DLD1 (cell line): ENCODE measurements around the gene ICOSLG.
"Not testable (repeated sequence)": the region's sequence is repeated elsewhere in the genome, so short reads cannot be mapped to it uniquely, and the experiment has no call there.

Source experiments
- in situ Hi-C: cut with HindIII; loops from 2 replicates; pipeline ENCODE4 v1.10.0; 2017; ENCODE audit warnings: low sequenced_read_pairs

Gene ICOSLG

GRCh38 chr21:44227614-44228013 lies 13.1 kb downstream of the ICOSLG start:
- in situ Hi-C loops: not testable (repeated sequence)

DNA sequence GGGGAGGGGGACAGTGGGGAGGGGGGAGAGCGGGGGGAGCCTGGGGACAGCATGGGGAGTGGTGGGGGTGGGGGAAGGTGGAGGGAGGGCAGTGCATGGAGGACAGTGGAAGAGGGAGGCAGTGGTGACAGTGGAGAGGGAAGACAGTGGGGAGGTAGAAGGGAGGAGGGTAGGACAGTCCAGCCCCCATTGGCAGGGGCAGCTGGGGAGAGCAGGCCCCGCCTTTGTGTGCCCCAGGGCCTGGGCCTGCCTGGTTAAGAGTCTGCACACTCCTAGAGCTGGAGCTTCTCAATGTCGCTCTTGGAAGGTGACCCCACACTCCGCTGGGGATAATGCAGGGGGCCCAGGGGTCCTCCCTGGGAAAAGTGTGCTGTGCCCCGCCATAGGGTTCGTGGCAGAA lies 15.1 kb downstream of the ICOSLG start:
- in situ Hi-C loops: not testable (repeated sequence)

- in situ Hi-C loops: not testable (repeated sequence)
Measured at GRCh38 chr21:44223334-44223733, 17.4 kb downstream of the ICOSLG start.

DNA sequence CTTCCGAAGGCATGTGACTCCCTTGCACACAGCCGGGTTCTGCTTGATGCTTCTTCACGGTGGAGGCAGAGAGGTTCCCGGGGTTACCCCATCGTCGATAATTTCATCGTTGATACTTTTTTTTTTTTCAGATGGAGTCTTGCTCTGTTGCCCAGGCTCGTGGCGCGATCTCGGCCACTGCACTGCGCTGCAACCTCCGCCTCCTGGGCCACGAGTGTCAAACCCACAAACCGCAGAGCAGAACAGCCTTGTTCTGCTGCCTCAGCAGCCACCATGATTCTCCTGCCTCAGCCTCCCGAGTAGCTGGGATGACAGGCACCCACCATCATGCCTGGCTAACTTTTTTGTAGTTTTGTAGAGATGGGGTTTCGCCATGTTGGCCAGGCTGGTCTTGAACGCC lies 20.1 kb downstream of the ICOSLG start:
- in situ Hi-C loops: not testable (repeated sequence)

DNA sequence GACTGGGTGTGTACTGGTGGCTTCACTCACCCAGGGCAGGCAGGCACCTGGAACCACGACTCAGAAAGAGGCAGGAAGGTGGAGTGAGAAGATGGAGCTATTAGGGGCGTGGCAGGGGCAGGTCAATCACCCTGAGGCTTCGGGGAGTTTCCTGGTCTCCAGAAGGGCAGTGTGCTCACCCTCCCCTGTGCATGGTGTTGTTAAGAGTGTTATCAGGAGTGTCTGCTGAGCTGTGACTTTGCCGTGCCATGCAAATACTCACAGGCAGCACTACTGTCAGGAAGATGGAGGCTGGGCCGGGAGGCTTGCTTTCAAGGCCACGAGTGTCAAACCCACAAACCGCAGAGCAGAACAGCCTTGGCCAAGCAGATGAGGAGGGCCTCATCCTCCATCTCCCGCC lies 22.3 kb downstream of the ICOSLG start:
- in situ Hi-C loops: not testable (repeated sequence)

GRCh38 chr21:44211978-44212377 lies 28.8 kb downstream of the ICOSLG start:
- in situ Hi-C loops: not testable (repeated sequence)

- in situ Hi-C loops: not testable (repeated sequence)
Measured at GRCh38 chr21:44211574-44211973, 29.2 kb downstream of the ICOSLG start.

DNA sequence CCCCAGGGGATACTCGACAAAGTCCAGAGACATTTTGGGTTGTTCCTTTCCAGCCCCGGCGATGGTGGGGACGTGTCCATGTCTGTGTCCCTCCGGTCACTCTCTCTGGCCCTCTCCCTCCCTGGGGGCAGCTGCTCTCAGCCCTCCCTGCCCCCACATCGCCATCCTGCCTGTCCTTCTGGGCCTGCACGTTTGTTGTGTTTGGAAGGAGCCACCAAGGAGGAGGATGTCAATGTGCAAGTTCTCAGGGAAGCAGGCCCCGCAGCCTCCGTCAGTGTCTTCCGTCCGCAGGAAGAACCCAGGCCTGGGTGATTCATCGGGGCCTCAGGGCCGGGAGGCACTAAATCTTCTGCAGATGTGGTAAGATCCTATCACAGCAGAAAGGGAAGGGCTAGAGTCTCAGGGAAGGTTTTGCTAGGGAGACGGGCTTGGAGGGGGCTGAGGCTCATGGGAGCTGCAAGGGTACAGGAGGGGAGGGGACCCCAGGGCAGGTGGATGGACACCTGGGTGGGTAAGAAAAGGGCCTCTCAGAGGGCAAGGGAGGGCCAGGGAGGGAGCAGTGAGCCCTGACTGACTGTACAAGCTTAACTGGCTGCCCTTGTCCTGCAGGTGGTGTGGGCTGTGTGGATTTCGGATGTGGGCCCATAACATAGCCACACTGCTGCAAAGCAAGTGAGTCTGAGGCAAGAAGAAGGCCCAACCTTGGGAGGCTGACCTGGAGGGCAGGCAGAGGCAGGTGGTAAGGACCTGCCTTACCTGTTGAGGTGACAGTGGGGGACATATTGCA lies 32.7 kb downstream of the ICOSLG start:
- in situ Hi-C loops: not testable (repeated sequence)

DNA sequence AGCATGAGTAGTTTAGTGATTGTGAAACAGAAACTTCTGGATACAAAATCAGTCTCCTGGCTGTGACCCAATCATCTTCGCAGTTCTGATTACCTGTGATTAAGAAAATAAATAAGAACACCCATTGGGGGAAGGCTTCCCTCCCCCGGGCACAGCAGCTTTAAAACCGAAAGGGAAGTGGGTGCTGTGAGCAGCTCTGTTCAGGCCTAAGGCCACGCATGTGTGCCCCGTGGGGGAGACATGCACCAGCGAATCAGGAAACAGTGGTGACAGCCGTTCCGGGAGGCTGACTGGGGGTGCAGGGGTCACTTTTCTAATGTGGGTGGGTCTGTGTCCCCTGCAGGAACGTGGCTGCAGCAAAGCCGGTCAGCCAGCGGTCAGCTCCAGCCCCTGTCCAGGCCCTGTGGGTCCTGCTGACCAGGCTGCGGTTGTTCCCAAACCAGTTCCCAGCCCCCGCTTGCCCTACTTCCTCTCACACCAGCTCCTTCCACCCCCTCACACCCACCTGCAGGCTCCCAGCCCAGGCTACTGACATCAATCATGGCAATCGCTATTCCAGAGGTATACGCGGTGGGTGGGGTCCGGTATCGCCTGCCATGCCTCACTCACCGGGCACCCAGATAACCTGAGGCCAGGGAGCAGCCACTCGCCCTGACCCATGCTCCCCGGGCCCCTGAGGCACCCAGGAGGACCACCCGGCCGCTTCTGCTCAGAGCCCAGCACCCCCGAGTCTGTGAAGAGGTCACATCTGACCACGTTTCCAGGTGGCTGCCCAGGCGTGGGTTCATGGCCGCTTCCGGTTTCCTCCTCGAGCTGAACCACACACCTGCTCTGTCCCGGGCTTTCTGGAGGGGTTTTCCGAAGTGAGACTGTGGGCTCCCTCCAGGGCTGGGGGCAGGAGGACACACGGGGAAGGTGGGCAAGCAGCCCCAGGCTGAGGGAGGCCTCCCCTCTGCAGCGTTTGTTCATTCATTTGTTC lies 33.8 kb downstream of the ICOSLG start:
- in situ Hi-C loops: not testable (repeated sequence)

GRCh38 chr21:44206187-44206586 lies 34.6 kb downstream of the ICOSLG start:
- in situ Hi-C loops: not testable (repeated sequence)

GRCh38 chr21:44202590-44203299 lies 38.0 kb downstream of the ICOSLG start:
- in situ Hi-C loops: not testable (repeated sequence)

DNA sequence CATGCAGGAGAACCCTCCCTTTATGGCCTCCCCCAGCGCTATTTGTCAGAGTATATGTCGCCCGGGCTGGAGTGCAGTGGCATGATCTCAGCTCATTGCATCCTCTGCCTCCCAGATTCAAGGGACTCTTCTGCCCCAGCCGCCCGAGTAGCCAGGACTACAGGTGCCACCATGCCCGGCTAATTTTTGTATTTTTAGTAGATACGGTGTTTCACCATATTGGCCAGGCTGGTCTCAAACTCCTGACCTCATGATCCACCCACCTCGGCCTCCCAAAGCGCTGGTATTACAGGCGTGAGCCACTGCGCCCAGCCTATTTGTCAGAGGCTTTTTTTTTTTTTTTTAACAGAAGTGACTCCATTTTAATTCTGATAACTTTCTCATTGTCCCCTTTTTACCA lies 40.7 kb downstream of the ICOSLG start:
- in situ Hi-C loops: not testable (repeated sequence)

DNA sequence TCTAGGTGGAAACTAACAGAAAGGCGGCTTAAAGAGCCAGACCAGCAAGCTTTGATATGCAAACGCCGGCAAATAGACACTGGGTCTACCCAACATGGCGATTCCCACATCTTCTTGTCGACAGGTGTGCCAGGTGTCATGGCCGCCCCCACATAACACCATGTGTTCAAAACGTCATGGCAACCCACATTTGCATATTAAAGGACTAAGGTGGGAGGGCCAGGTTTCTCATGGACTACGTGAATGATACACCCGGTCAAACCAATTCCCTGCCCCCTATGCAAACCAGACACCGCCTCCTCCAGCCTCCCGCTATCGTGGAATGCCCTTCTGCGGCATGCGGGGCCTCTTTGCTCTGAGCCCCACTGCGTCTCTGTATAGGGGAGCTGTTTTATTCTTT lies 41.3 kb downstream of the ICOSLG start:
- in situ Hi-C loops: no loop called here

DNA sequence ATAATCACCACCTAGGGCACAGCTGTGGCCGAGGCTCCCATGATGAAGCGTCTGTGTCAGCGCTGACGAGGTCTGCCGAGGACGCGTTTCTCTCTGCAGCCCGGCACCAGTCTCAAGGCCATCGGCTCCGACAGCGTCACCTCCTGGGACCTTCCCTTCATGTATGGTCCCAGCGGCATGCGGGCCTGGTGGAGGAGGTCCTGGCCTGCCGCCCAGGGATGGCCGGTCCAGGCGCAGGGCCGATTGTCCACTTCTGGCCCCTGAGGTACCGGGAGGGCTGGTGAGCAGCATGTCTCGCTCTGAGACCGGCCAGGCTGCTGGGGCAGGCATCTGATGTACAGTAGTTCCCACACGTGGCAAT lies 43.6 kb downstream of the ICOSLG start:
- in situ Hi-C loops: not testable (repeated sequence)

- in situ Hi-C loops: not testable (repeated sequence)
Measured at GRCh38 chr21:44196212-44197155, 44.3 kb downstream of the ICOSLG start.

- in situ Hi-C loops: not testable (repeated sequence)
Measured at GRCh38 chr21:44194888-44195287, 45.9 kb downstream of the ICOSLG start.

DNA sequence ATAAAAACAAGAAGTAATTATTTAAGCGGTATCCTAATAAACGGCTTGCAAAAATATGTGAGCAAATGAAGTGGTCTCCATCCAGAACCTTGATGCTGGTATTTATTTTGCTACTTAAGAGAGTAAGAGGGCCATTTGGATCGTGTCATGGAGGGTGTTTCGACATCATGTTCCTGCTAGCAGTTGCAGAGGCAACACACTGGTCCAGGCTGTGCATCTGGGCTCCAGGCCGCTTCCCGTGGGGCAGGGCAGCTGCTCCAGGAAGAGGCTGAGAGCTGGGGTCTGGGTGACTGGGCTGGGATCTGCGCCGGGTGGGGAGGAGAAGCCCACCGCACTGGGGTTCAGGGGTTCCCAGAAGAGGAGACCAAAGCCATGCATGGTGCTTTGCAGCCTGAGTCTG lies 46.3 kb downstream of the ICOSLG start:
- in situ Hi-C loops: not testable (repeated sequence)

GRCh38 chr21:44193108-44193507 lies 47.6 kb downstream of the ICOSLG start:
- in situ Hi-C loops: not testable (repeated sequence)

DNA sequence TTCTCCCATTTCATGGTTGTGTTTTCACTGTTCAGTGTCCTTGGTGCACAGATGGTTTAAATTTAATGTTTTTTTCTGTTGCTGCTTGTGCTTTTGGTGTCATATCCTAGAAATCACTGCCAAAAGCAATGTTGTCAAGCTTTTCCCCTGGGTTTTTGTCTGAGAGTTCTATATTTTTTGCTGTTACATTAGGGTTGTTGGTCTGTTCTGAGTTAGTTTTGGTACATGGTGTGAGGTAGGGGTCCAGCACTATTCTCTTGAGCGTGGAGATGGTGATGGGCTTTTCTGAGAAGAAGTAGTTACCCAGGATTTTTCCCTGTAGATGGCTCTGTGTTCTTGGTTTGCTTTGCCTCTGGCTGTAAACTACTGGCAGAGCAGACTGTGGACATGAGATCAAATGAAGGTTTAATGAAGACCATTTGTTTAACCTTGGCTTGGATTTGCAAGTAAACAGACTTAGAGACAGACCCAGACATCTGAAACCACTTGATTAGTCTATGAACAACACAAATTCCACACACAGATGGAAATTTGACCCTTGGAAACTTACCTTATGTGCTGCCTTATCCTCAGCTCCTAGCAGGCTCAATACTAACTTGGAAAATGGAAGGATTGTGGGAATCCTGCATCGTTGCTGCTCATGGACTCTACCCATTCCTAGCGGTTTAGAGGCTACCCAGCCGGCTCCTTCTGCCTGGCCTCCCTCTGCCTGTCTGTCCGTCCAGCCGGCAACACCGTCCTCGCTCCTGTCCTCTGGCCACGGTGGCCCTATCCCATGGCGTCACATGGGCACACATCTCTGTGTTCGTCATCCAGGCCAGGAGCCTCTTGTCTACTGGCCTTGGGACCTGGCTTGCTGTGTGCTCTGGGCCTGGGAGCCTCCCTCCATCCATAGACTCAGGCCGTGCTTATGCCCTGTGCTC lies 50.1 kb downstream of the ICOSLG start:
- in situ Hi-C loops: not testable (repeated sequence)
